ENCODE results near the gene SLC35B1. TPM values are rescaled to one million over a fixed set of nuclear protein-coding genes. Genes with fewer than 3 reads are reported as not detected.

SLC35B1 gene
- total RNA-seq, 4 donors from 2014 or later, result 23.5 to 73.3 (median 56.2) TPM

GRCh38 chr17:49730785-49731434 is 23.1 kb upstream of the SLC35B1 start:
- H3K27me3 ChIP-seq, result no peaks in the 10 kb centered on the region
- H3K4me3 ChIP-seq, result no peak overlapping the region
- TF ChIP-seq CTCF (IDR thresholded peaks at IDR 0.05) (no peak), POLR2AphosphoS5 (IDR thresholded peaks at IDR 0.05) (no peak)
- in situ Hi-C loops (cut with MboI; ENCODE audit: low pct_ligation_motif_present in 1 of 4, low pct_unique_long_range_greater_than_20kb in 1 of 4, low sequenced_read_pairs in 3 of 4) (no loop called here), intact Hi-C loops (cut with DNase I; ENCODE audit: low total_unique reads) (no loop called here)
- H3K9me3 ChIP-seq, result no peaks in the 10 kb centered on the region
- H3K36me3 ChIP-seq, result no peaks in the 10 kb centered on the region
- H3K27ac ChIP-seq, result peak overlapping the region; percentile 65 to 79 (median 69)
- DNase-seq, result no peak
- peaks cover 6 to 32% (median 12%) of the 10 kb centered on the region in 4 donors for H3K4me1 ChIP-seq
- 81 to 89% methylated on average over 2 to 5 of the region's 5 CpGs for WGBS, 2 donors (ENCODE audit: low coverage in 1 of 2)

- peak; percentile 59 for DNase-seq
- Histone ChIP-seq H3K4me1 (peaks cover 6 to 32% (median 12%) of the 10 kb centered on the region in 4 donors), H3K4me3 (no peak overlapping the region), H3K36me3 (no peaks in the 10 kb centered on the region), H3K27ac (peak overlapping the region; percentile 65 to 79 (median 69)), H3K27me3 (no peaks in the 10 kb centered on the region), H3K9me3 (no peaks in the 10 kb centered on the region)
- intact Hi-C loops (cut with DNase I; ENCODE audit: low total_unique reads) (no loop called here), in situ Hi-C loops (cut with MboI; ENCODE audit: low pct_ligation_motif_present in 1 of 4, low pct_unique_long_range_greater_than_20kb in 1 of 4, low sequenced_read_pairs in 3 of 4) (no loop called here)
- WGBS, 2 donors (ENCODE audit: low coverage in 1 of 2), result 66% methylated on average over 4 of the region's 4 CpGs; no CpG with 5 or more reads in 1 of the 2 donors
- peak in 2 of 3 donors; percentile 56 to 59 for TF ChIP-seq POLR2AphosphoS5 (IDR thresholded peaks at IDR 0.05)
- TF ChIP-seq CTCF (IDR thresholded peaks at IDR 0.05), result no peak
- TF ChIP-seq EP300 (IDR thresholded peaks at IDR 0.05; ENCODE audit: low read depth), result no peak
- no peak for TF ChIP-seq POLR2A (IDR thresholded peaks at IDR 0.05)
Measured at GRCh38 chr17:49730078-49730784, 22.5 kb upstream of the SLC35B1 start.

GRCh38 chr17:49729069-49729468 is 21.3 kb upstream of the SLC35B1 start:
- no peak for DNase-seq
- TF ChIP-seq EP300 (IDR thresholded peaks at IDR 0.05; ENCODE audit: low read depth), result no peak
- no peak for TF ChIP-seq POLR2A (IDR thresholded peaks at IDR 0.05)
- no peak for TF ChIP-seq POLR2AphosphoS5 (IDR thresholded peaks at IDR 0.05)
- no peak for TF ChIP-seq CTCF (IDR thresholded peaks at IDR 0.05)
- Histone ChIP-seq H3K36me3 (no peaks in the 10 kb centered on the region), H3K27ac (peak overlapping the region; percentile 65 to 79 (median 69)), H3K9me3 (no peaks in the 10 kb centered on the region), H3K4me3 (no peak overlapping the region), H3K4me1 (peaks cover 7 to 40% (median 13%) of the 10 kb centered on the region in 4 donors), H3K27me3 (no peaks in the 10 kb centered on the region)
- WGBS, 2 donors (ENCODE audit: low coverage in 1 of 2), result 75 to 92% methylated on average over 1 to 3 of the region's 3 CpGs
- intact Hi-C loops (cut with DNase I; ENCODE audit: low total_unique reads), result no loop called here
- in situ Hi-C loops (cut with MboI; ENCODE audit: low pct_ligation_motif_present in 1 of 4, low pct_unique_long_range_greater_than_20kb in 1 of 4, low sequenced_read_pairs in 3 of 4), result no loop called here

- intact Hi-C loops (cut with DNase I; ENCODE audit: low total_unique reads) (no loop called here), in situ Hi-C loops (cut with MboI; ENCODE audit: low pct_ligation_motif_present in 1 of 4, low pct_unique_long_range_greater_than_20kb in 1 of 4, low sequenced_read_pairs in 3 of 4) (no loop called here)
- 83 to 100% methylated on average over 1 to 5 of the region's 5 CpGs for WGBS, 2 donors (ENCODE audit: low coverage in 1 of 2)
- Histone ChIP-seq H3K9me3 (no peaks in the 10 kb centered on the region), H3K27me3 (no peaks in the 10 kb centered on the region), H3K36me3 (no peaks in the 10 kb centered on the region), H3K27ac (peak overlapping the region in 3 of 4 donors; percentile 65 to 79 (median 73)), H3K4me3 (no peak overlapping the region), H3K4me1 (peaks cover 13 to 47% (median 16%) of the 10 kb centered on the region in 4 donors)
- TF ChIP-seq POLR2AphosphoS5 (IDR thresholded peaks at IDR 0.05) (no peak), CTCF (IDR thresholded peaks at IDR 0.05) (no peak), POLR2A (IDR thresholded peaks at IDR 0.05) (no peak), EP300 (IDR thresholded peaks at IDR 0.05; ENCODE audit: low read depth) (no peak)
- no peak for DNase-seq
Measured at GRCh38 chr17:49728425-49728824, 20.7 kb upstream of the SLC35B1 start.
